Caco-2 (cell line): ENCODE measurements around the gene BEND5. TPM values are rescaled to one million over a fixed set of nuclear protein-coding genes. Genes with fewer than 3 reads are reported as not detected.

Source experiments
- BruUV-seq: library from RNA; stranded (reverse); fragments of 400-500 nt; replicated peaks from 2 replicates; lab custom pipeline; 2021; lab: Mats Ljungman, UMichigan
- CTCF ChIA-PET: fragments of 300-600 bp; sonication (Branson Sonifier 250); formaldehyde crosslinking; loops from one replicate; lab custom pipeline; 2022; ENCODE audit warnings: antibody characterized with exemption; lab: Charles Lee
- POLR2A ChIA-PET: fragments of 300-600 bp; sonication (Branson Sonifier 250); formaldehyde crosslinking; loops from one replicate; lab custom pipeline; 2022; ENCODE audit warnings: antibody characterized with exemption; lab: Charles Lee
- DNase-seq, 2 experiments: peaks; one replicate each; pipeline versions ENCODE4 v3.0.0 to v3.0.0-alpha.2; 2020 to 2022
- H3K27me3 ChIP-seq: replicated peaks from 2 replicates; pipeline ENCODE4 v1.6.0; 2011; ENCODE audit warnings: low read length; ENCODE audit not compliant: control insufficient read depth, insufficient read depth
- H3K36me3 ChIP-seq: 2 replicates; pipeline ENCODE4 v1.5.1; 2011; ENCODE audit warnings: low read length; ENCODE audit not compliant: control insufficient read depth, insufficient read depth
- H3K4me1 ChIP-seq: fragments of 250-450 bp; sonication (Bioruptor Pico); 2 replicates; pipeline ENCODE4 v1.5.1; 2020; ENCODE audit warnings: mild to moderate bottlenecking
- H3K4me3 ChIP-seq: 2 replicates; pipeline ENCODE4 v1.5.1; 2011; ENCODE audit warnings: low read depth, mild to moderate bottlenecking, control low read depth, low read length
- H3K9me3 ChIP-seq: fragments of 250-450 bp; sonication (Bioruptor Pico); 2 replicates; pipeline ENCODE4 v1.5.1; 2020; ENCODE audit warnings: mild to moderate bottlenecking, moderate library complexity
- H3K27ac Mint-ChIP-seq: one replicate; pipeline ENCODE4 v1.8.0; 2022; ENCODE audit warnings: mixed read lengths; ENCODE audit not compliant: unreplicated experiment
- H3K27me3 Mint-ChIP-seq: one replicate; pipeline ENCODE4 v1.8.0; 2022; ENCODE audit warnings: mixed read lengths; ENCODE audit not compliant: insufficient read depth, unreplicated experiment
- H3K36me3 Mint-ChIP-seq: one replicate; pipeline ENCODE4 v1.8.0; 2022; ENCODE audit warnings: mild to moderate bottlenecking, mixed read lengths; ENCODE audit not compliant: insufficient read depth, unreplicated experiment
- H3K4me1 Mint-ChIP-seq: one replicate; pipeline ENCODE4 v1.8.0; 2022; ENCODE audit warnings: low read depth, mixed read lengths; ENCODE audit not compliant: unreplicated experiment
- H3K4me3 Mint-ChIP-seq: one replicate; pipeline ENCODE4 v1.8.0; 2022; ENCODE audit warnings: mild to moderate bottlenecking, moderate library complexity, mixed read lengths; ENCODE audit not compliant: unreplicated experiment
- H3K9me3 Mint-ChIP-seq: one replicate; pipeline ENCODE4 v1.8.0; 2022; ENCODE audit warnings: mixed read lengths; ENCODE audit not compliant: unreplicated experiment
- intact Hi-C: fragments of 100-400 bp; cut with micrococcal nuclease; formaldehyde crosslinking; loops from one replicate; pipeline ENCODE4 v1.10.0; 2022; ENCODE audit not compliant: unreplicated experiment
- total RNA-seq: library from RNA; stranded (reverse); gene quantifications from 2 replicates; pipeline ENCODE4 v1.2.3, GENCODE V29; 2022
- TF ChIP-seq, protein P1 (sequence below), 2 experiments: fragments of 200-600 bp in 1 of 2; IDR thresholded peaks; 1 replicate in 1 of 2; 2 replicates in 1 of 2; pipeline versions ENCODE4 v1.5.1 to v1.8.0; 2011 to 2022; ENCODE audit warnings: antibody characterized with exemption in 1 of 2, control low read depth in 1 of 2, inconsistent platforms in 1 of 2, low read depth in 1 of 2, low read length in 1 of 2, mild to moderate bottlenecking in 1 of 2, moderate library complexity in 1 of 2; ENCODE audit not compliant: insufficient read depth in 1 of 2, severe bottlenecking in 1 of 2, unreplicated experiment in 1 of 2

BEND5 gene
- total RNA-seq, 1 experiment from 2014 or later = 0.57 TPM

DNA sequence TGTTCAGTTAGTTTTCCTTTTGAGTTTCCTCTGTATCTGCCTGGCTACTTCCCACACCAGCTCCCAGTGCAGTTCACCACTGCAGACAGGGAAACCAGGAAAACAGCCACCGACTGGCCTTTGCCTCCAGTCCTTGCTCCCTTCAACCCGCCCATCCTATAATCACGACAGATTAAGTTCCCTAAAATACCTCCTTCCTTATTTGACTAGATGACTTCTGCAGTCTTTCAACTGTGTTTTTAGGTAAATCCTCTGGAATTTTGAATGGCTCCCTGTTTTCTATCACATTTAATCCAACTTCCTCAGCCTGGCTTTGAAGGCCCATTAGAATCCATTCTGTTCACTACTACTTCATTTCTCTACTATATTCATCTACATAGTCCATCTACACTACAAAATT is 37.6 kb downstream of the BEND5 start:
- H3K4me1 Mint-ChIP-seq = no peaks in the 10 kb centered on the region
- no peaks in the 10 kb centered on the region for H3K9me3 Mint-ChIP-seq
- POLR2A ChIA-PET = no interaction called here
- TF ChIP-seq, protein P1, sequence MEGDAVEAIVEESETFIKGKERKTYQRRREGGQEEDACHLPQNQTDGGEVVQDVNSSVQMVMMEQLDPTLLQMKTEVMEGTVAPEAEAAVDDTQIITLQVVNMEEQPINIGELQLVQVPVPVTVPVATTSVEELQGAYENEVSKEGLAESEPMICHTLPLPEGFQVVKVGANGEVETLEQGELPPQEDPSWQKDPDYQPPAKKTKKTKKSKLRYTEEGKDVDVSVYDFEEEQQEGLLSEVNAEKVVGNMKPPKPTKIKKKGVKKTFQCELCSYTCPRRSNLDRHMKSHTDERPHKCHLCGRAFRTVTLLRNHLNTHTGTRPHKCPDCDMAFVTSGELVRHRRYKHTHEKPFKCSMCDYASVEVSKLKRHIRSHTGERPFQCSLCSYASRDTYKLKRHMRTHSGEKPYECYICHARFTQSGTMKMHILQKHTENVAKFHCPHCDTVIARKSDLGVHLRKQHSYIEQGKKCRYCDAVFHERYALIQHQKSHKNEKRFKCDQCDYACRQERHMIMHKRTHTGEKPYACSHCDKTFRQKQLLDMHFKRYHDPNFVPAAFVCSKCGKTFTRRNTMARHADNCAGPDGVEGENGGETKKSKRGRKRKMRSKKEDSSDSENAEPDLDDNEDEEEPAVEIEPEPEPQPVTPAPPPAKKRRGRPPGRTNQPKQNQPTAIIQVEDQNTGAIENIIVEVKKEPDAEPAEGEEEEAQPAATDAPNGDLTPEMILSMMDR (IDR thresholded peaks at IDR 0.05; ENCODE audit: insufficient read depth in 1 of 2, low read depth in 1 of 2, low read length in 1 of 2, severe bottlenecking in 1 of 2, unreplicated experiment in 1 of 2) = no peak
- no peak for DNase-seq
- no peaks in the 10 kb centered on the region for H3K36me3 Mint-ChIP-seq
- H3K27ac Mint-ChIP-seq = no peak overlapping the region
- peaks cover 3% of the 10 kb centered on the region for H3K27me3 Mint-ChIP-seq
- H3K4me3 Mint-ChIP-seq = no peak overlapping the region
- no TSS peak for BruUV-seq
- Histone ChIP-seq H3K4me3 (no peak overlapping the region), H3K27me3 (no peaks in the 10 kb centered on the region), H3K36me3 (no peaks in the 10 kb centered on the region), H3K4me1 (0 out of 2 replicates have a peak, but pooled peaks cover 8% of the 10 kb centered on the region), H3K9me3 (no peaks in the 10 kb centered on the region)
- intact Hi-C loops = no loop called here
- CTCF ChIA-PET = interaction anchor here (0.6 kb wide), 1 partner anchor 166 kb away, joined by 3 read pairs; no protein-coding TSS in a partner anchor

DNA sequence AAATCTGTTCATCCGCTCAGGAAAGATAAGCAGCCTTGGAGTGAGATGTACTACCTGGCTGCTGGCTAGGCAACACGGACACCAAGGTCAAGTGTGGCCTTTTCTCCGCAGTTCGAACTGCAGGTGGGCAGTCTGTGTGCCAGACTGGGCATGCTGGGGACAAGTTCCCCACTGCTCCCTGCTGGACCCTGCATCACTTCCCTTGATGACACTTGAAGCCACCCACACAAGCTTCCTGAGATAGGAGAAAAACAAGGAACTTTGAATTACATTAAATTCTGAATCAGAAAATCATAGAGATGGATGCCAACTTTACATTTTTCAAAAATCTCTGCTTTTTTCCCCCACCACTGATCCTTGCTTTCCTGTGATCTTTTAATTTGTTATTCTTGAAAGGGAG is 38.3 kb downstream of the BEND5 start:
- Mint-ChIP-seq H3K4me1 (no peaks in the 10 kb centered on the region), H3K36me3 (no peaks in the 10 kb centered on the region), H3K27ac (no peak overlapping the region), H3K27me3 (peaks cover 3% of the 10 kb centered on the region), H3K9me3 (no peaks in the 10 kb centered on the region), H3K4me3 (no peak overlapping the region)
- no peaks in the 10 kb centered on the region for H3K27me3 ChIP-seq
- ChIA-PET POLR2A (no interaction called here), CTCF (no interaction called here)
- intact Hi-C loops = no loop called here
- no peak overlapping the region for H3K4me3 ChIP-seq
- H3K36me3 ChIP-seq = no peaks in the 10 kb centered on the region
- BruUV-seq = no TSS peak
- no peak for DNase-seq
- no peaks in the 10 kb centered on the region for H3K9me3 ChIP-seq
- 0 out of 2 replicates have a peak, but pooled peaks cover 4% of the 10 kb centered on the region for H3K4me1 ChIP-seq
- TF ChIP-seq, protein P1 (IDR thresholded peaks at IDR 0.05; ENCODE audit: insufficient read depth in 1 of 2, low read depth in 1 of 2, low read length in 1 of 2, severe bottlenecking in 1 of 2, unreplicated experiment in 1 of 2) = no peak

DNA sequence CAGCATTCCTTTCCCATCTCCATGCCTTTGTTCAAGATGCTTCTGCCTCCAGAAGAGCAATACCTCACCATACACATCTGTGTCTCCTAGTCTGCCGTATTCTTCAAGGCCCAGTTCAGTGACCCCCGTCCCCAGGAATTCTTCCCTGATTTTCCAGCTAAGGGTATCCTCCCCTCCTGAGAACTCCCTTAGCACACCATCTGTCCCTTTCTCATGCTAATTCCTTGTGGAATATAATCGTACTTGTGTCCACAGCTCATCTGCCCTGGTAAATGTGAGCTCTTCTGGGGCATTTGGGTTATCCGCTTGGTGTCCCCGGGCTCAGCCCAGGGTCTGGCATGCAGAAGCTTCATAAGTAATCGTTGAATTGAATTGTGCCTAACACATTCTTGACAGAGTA is 40.9 kb downstream of the BEND5 start:
- ChIA-PET CTCF (no interaction called here), POLR2A (no interaction called here)
- no TSS peak for BruUV-seq
- intact Hi-C loops = no loop called here
- DNase-seq = no peak
- TF ChIP-seq, protein P1 (IDR thresholded peaks at IDR 0.05; ENCODE audit: insufficient read depth in 1 of 2, low read depth in 1 of 2, low read length in 1 of 2, severe bottlenecking in 1 of 2, unreplicated experiment in 1 of 2) = no peak
- no peak overlapping the region for H3K4me3 Mint-ChIP-seq
- no peaks in the 10 kb centered on the region for H3K9me3 Mint-ChIP-seq
- Histone ChIP-seq H3K36me3 (no peaks in the 10 kb centered on the region), H3K27me3 (no peaks in the 10 kb centered on the region), H3K4me3 (no peak overlapping the region), H3K9me3 (no peaks in the 10 kb centered on the region), H3K4me1 (0 out of 2 replicates have a peak, but pooled peaks cover 4% of the 10 kb centered on the region)
- H3K27me3 Mint-ChIP-seq = peaks cover 3% of the 10 kb centered on the region
- H3K27ac Mint-ChIP-seq = no peak overlapping the region
- no peaks in the 10 kb centered on the region for H3K36me3 Mint-ChIP-seq
- H3K4me1 Mint-ChIP-seq = no peaks in the 10 kb centered on the region
